NCI-H226 (cell line): Measurements from ENCODE around the gene GPA33.

Source experiments
- DNase-seq: peaks from one replicate; pipeline ENCODE4 v3.0.0-alpha.2; 2015

The GPA33 gene, protein sequence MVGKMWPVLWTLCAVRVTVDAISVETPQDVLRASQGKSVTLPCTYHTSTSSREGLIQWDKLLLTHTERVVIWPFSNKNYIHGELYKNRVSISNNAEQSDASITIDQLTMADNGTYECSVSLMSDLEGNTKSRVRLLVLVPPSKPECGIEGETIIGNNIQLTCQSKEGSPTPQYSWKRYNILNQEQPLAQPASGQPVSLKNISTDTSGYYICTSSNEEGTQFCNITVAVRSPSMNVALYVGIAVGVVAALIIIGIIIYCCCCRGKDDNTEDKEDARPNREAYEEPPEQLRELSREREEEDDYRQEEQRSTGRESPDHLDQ

GRCh38 chr1:167090314-167090942 lies at the start of gene GPA33:
TSS of gene GPA33 (minus strand) at chr1:167090377. CDS start at chr1:167090287, 90 bp downstream.
- DNase-seq: no peak

GRCh38 chr1:167138703-167139102 lies 48.5 kb upstream of the GPA33 start:
- no peak for DNase-seq

DNA sequence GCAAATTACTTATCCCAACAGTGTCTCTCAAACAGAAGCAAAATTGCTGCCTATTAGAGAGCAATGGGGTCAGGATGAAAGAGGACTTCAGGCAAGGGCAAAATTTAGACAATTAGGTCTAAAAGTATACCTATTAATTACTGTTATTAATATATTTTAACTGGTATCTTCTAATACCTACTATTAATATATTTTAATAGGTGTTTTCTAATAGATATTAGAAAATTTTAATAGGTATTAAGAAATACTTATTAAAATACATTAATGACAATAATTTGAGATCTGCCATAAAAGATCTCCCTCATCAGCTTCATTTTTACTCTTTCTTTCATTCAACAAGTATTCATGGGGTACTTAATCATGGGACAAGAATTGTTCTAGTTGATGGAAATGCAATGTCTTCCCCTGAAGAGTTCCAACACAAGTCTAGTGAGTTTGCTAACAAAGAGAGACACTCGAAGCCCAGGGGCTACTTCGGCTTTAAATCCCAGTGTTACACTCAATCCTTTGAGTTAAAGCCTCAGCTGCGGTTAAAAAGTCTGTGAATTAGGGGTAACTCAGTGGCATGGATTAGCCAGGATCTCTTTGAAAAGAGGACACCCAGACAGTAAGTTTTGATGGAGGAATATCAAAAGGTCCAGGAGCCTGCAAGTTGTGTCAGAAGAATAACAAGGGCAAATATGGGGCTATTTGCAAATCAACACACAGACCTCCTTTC lies 47.8 kb upstream of the GPA33 start:
- no peak for DNase-seq

DNA sequence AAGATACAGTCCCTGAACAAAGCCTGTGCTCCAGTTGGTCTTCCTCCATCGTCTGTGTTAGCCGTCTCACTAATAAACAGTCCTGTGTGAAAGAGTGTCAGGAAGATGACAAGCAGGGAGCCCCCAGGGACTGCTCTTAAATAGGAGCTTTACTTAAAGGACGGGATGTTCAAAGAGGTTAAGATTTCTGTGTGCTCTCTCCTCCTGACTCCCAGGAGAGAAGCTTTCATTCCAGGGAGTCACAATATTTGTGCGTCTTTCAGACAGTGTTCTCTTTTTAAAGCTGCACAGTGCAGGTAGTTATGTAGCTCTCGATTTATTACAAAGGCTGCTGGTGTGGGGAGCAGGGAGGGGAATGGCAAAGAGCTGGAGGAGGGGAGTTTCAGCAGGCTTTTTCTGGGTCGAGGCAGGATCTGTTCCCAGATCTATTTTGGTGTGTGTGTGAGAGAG lies 47.2 kb upstream of the GPA33 start:
- DNase-seq: no peak

- no peak for DNase-seq
Observed at GRCh38 chr1:167136806-167137205, 46.6 kb upstream of the GPA33 start.

DNA sequence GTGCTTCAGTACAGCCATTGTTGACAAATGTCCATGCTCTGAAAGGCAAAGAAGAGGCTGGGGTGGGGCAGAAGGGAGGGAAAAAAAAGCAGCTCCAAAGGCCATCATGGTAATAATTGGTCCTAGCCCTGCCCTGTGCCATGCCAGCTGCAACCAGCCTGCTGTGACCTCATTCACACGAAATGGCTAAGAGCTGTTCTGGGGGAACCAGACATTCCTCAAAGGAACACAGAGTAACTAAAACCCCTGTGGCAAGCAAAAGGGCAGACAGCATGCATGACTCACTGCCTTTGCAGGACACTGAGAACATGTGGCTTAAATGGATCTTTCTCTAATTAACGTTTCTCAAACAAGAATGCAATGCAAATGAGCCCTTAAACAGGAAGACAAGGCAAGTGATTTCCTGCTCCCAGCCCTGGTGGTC lies 46.0 kb upstream of the GPA33 start:
- peak; percentile 6 for DNase-seq

DNA sequence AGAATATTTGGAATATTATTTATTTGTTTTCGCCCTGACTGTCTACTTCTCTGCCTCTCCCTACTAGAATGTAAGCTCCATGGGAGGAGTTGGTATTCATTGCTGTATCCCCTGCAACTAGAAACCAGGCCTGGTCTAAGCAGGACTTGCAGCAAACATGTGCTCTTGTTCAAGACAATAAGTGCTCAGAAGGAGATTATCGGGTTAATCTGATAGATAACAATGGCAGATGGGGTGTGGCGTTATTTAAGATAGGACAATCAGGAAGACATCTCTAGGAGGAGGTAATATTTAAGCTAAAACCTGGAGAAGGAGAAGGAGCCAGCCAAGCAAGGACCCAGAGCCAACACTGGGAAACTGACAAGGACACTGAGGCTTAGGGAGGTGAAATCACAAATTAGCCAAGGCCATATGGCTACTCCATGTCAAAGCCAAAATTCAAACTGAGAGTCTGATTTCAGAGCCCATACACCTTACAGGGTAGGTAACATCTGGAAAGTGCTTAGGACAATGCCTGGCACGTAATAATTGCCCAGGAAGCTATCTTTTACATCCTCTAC lies 45.2 kb upstream of the GPA33 start:
- no peak for DNase-seq

GRCh38 chr1:167132301-167133010 lies 42.3 kb upstream of the GPA33 start:
- DNase-seq: no peak

DNA sequence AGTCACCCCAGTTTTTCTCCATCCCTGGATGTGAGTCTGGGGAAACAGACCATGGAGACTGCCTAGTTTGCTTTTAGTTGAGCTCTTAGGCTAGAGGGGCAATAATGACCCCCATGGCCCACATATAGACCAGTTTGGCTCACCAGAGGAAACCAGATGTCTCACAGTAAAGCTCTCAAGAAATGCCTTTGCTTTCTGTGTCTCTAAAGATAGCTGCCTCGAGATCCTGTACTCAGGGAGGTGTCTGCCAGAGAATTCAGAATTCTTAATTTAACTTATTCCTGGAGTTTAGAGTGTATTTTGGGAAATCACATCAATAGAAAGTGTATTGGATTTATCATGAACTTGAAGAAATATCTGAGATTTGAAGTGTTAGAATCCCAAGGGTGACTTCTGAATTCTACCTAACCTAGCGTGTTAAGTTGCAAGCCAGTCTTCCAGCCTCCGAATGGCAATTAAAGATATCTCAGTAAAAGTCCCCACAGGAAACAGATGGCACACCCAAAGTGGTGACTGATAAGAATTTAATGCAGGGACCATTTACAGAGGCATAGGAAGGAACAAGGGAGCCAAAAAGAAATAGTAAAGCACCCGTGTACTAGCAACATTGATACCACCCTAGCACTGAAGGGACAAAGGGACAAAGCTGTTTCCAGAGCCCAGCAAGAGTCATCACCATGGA lies 40.8 kb upstream of the GPA33 start:
- no peak for DNase-seq

GRCh38 chr1:167128261-167129227 lies 38.4 kb upstream of the GPA33 start:
- DNase-seq: no peak

DNA sequence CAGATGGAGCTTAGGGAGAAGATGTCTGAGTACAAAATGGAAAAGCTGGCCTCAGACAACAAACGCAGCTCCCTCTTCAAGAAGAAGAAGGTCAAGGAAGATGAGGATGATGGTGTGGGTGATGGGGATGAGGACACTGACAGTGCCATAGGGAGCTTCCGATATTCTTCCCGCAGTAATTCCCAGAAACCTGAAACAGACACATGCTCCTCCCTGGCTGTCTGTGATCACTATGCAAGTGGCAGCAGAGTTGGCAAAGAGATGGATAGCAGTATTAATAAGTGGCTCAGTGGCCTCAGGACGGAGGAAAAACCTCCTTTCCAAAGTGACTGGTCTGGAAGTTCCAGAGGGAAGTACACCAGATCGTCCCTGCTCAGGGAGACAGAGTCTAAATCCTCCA lies 37.5 kb upstream of the GPA33 start:
- DNase-seq: no peak

DNA sequence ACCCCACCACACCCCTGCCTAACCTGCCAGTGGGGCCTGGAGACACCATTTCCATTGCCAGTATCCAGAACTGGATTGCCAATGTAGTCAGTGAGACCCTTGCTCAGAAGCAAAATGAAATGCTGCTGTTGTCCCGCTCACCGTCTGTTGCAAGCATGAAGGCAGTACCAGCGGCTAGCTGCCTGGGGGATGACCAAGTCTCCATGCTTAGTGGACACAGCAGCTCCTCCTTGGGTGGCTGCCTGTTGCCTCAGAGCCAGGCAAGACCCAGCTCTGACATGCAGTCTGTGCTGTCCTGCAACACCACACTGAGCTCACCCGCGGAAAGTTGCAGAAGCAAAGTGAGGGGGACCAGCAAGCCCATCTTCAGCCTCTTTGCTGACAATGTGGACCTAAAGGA lies 37.1 kb upstream of the GPA33 start:
- no peak for DNase-seq

- DNase-seq: no peak
Observed at GRCh38 chr1:167126811-167127210, 36.6 kb upstream of the GPA33 start.

- no peak for DNase-seq
Observed at GRCh38 chr1:167126317-167126716, 36.1 kb upstream of the GPA33 start.

- no peak for DNase-seq
Observed at GRCh38 chr1:167122568-167122967, 32.4 kb upstream of the GPA33 start.

DNA sequence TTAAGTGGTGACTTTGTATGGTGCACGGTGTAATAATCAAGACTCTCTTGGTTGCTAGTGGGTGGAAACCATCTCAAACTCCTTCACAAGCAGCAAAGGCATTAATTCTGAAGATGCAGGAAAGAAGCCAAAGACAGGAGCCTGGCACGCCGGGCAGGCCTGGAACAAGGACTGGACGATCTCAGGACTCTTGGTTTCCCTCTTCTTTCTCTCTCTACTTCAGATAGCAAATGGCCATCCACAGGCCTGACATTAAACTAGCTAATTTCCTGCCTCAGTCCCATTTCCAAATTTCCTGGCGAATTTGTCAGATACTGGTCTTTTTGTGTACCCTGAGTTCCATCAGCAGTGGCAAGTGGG lies 31.9 kb upstream of the GPA33 start:
- no peak for DNase-seq

- peak; percentile 81 for DNase-seq
Observed at GRCh38 chr1:167121375-167122120, 31.4 kb upstream of the GPA33 start.

GRCh38 chr1:167120899-167121298 lies 30.7 kb upstream of the GPA33 start:
- no peak for DNase-seq

GRCh38 chr1:167119696-167120095 lies 29.5 kb upstream of the GPA33 start:
- no peak for DNase-seq

DNA sequence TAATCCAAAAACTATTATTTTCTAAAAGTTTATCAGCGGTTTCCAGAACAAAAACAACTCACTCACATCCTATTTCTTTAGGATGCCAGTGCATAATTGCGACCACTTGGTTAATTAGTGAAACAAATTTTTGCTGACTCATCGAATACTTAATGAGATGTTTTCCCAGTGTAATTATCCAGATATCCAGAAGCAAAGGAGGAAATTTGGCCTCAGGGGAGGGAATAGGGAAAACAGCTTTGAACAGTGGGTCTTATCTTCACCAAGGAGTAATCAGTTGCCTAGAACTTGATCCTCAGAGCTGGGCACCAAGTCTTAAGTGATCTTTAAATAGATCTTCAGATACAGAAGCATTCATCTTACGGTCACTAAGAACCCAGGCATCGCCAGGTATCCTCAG lies 28.0 kb upstream of the GPA33 start:
- DNase-seq: no peak
